OCI-LY7 (cell line): Measurements from ENCODE around the gene TULP4.

Experiments used
- CTCF ChIP-seq: fragments of 200-600 bp; sonication (generic); conservative IDR thresholded peaks from 2 replicates; pipeline ENCODE4 v1.5.1; 2014; ENCODE audit warnings: mild to moderate bottlenecking, antibody characterized with exemption, low read length, moderate library complexity, mixed read lengths
- EZH2phosphoT487 ChIP-seq: fragments of 200-600 bp; sonication (generic); IDR thresholded peaks from 2 replicates; pipeline ENCODE4 v1.6.1; 2018; ENCODE audit warnings: low read depth, borderline replicate concordance, mild to moderate bottlenecking, mixed run types, antibody characterized with exemption, low read length, moderate library complexity, mixed read lengths

- TF ChIP-seq EZH2phosphoT487: no peak
- TF ChIP-seq CTCF: no peak
Measured at GRCh38 chr6:158481690-158482473, 169.6 kb downstream of the TULP4 start.
